Daoy (cell line): Measurements from ENCODE around the gene ALKAL2. TPM values are rescaled to one million over a fixed set of nuclear protein-coding genes. Genes with fewer than 3 reads are reported as not detected.
A peak's percentile ranks its signal among the peaks of the same experiment; 100 is the strongest.

Source experiments
- DNase-seq: peaks from one replicate; pipeline ENCODE4 v3.0.0-alpha.2; 2015; ENCODE audit warnings: low read depth
- total RNA-seq: library from RNA; depleted of rRNA; stranded (reverse); fragments of >200 nt; shearing (Covaris generic); gene quantifications from 2 replicates; pipeline ENCODE4 v1.2.3, GENCODE V29; 2014

The ALKAL2 gene
- total RNA-seq, 1 experiment from 2014 or later, result 2.6 TPM

- DNase-seq, result no peak
These were observed 16.0 kb downstream of the ALKAL2 start for GRCh38 chr2:271917-272316.

- no peak for DNase-seq
These were observed 17.0 kb downstream of the ALKAL2 start for GRCh38 chr2:270861-271260.

- DNase-seq, result no peak
These were observed 18.4 kb downstream of the ALKAL2 start for GRCh38 chr2:269356-270030.

- no peak for DNase-seq
These were observed 19.6 kb downstream of the ALKAL2 start for GRCh38 chr2:268323-268722.

GRCh38 chr2:264493-265468, 23.1 kb downstream of the ALKAL2 start, which contains the start of gene ACP1:
Gene ACP1 (plus strand): TSS chr2:264947. CDS start chr2:264965, 18 bp downstream.
- DNase-seq, result peak; percentile 98

- DNase-seq, result peak; percentile 17
These were observed 24.0 kb downstream of the ALKAL2 start, which contains the start of gene SH3YL1 for GRCh38 chr2:263774-264492. Gene SH3YL1 (minus strand): TSS chr2:264032. CDS start chr2:263984, 48 bp downstream.

- no peak for DNase-seq
These were observed 24.7 kb downstream of the ALKAL2 start for GRCh38 chr2:263022-263738.

GRCh38 chr2:262117-262516, 25.8 kb downstream of the ALKAL2 start:
- no peak for DNase-seq

- DNase-seq, result no peak
These were observed 27.3 kb downstream of the ALKAL2 start for GRCh38 chr2:260507-261161.

GRCh38 chr2:259789-260331, 28.0 kb downstream of the ALKAL2 start:
- DNase-seq, result no peak

- DNase-seq, result no peak
These were observed 29.0 kb downstream of the ALKAL2 start for GRCh38 chr2:258933-259332.

- no peak for DNase-seq
These were observed 30.0 kb downstream of the ALKAL2 start for GRCh38 chr2:257842-258241.

GRCh38 chr2:257429-257828, 30.5 kb downstream of the ALKAL2 start:
- DNase-seq, result no peak

GRCh38 chr2:256094-256493, 31.8 kb downstream of the ALKAL2 start:
- no peak for DNase-seq

- no peak for DNase-seq
These were observed 32.7 kb downstream of the ALKAL2 start for GRCh38 chr2:255195-255594.

GRCh38 chr2:254241-254640, 33.6 kb downstream of the ALKAL2 start:
- DNase-seq, result no peak

- DNase-seq, result no peak
These were observed 34.7 kb downstream of the ALKAL2 start for GRCh38 chr2:253202-253638.

- no peak for DNase-seq
These were observed 35.8 kb downstream of the ALKAL2 start for GRCh38 chr2:252001-252602.

- DNase-seq, result no peak
These were observed 38.3 kb downstream of the ALKAL2 start for GRCh38 chr2:249538-250042.

GRCh38 chr2:248724-249123, 39.2 kb downstream of the ALKAL2 start:
- DNase-seq, result no peak
